ENCODE measurements around the gene ANAPC15.

Gene ANAPC15

GRCh38 chr11:72129381-72129780 lies 16.9 kb upstream of the ANAPC15 start:
- Histone ChIP-seq H3K27ac (ENCODE audit: extremely low read depth, low read depth, low read length) (no peak overlapping the region), H3K4me3 (ENCODE audit: low read depth, low read length) (no peak overlapping the region), H3K9me3 (ENCODE audit: control insufficient read depth, insufficient read depth, low read depth, low read length) (no peaks in the 10 kb centered on the region), H3K4me1 (ENCODE audit: control insufficient read depth, insufficient read depth, low read length) (no peaks in the 10 kb centered on the region), H3K36me3 (ENCODE audit: control insufficient read depth in 2 of 2, insufficient read depth in 1 of 2, low read length in 2 of 2) (no peaks in the 10 kb centered on the region)
- ChIA-PET CTCF (interaction anchor here (1.1 to 2.2 kb wide), 2 partner anchors 15 to 54 kb away, joined by 5 to 10 read pairs; no protein-coding TSS in a partner anchor), POLR2A (no interaction called here)
- TF ChIP-seq ZNF350 (tag by site-specific recombination; IDR thresholded peaks at IDR 0.05) (no peak), ZFP37 (tag by site-specific recombination; IDR thresholded peaks at IDR 0.05) (no peak), ZNF837 (tag by site-specific recombination; IDR thresholded peaks at IDR 0.05) (no peak), ZNF423 (tag by site-specific recombination; IDR thresholded peaks at IDR 0.05) (no peak), HOXD13 (CRISPR knock-in tag; IDR thresholded peaks at IDR 0.05; ENCODE audit: borderline replicate concordance) (no peak), ZSCAN30 (tag by site-specific recombination; IDR thresholded peaks at IDR 0.05) (no peak), SP2 (tag by site-specific recombination; IDR thresholded peaks at IDR 0.05) (no peak), ZNF140 (tag by site-specific recombination; IDR thresholded peaks at IDR 0.05) (no peak), ZNF404 (tag by site-specific recombination; IDR thresholded peaks at IDR 0.05) (no peak), TSHZ1 (tag by site-specific recombination; IDR thresholded peaks at IDR 0.05; ENCODE audit: borderline replicate concordance) (no peak)

- ChIA-PET POLR2A (interaction anchor here (1.7 kb wide), 1 partner anchor 15 kb away, joined by 4 read pairs; the partner anchor contains the start of gene ANAPC15), CTCF (interaction anchor here (1.1 to 2.2 kb wide), 2 partner anchors 55 to 103 kb away, joined by 5 to 10 read pairs; no protein-coding TSS in a partner anchor)
- Histone ChIP-seq H3K9me3 (ENCODE audit: control insufficient read depth, insufficient read depth, low read depth, low read length) (no peaks in the 10 kb centered on the region), H3K4me3 (ENCODE audit: low read depth, low read length) (no peak overlapping the region), H3K36me3 (ENCODE audit: control insufficient read depth in 2 of 2, insufficient read depth in 1 of 2, low read length in 2 of 2) (no peaks in the 10 kb centered on the region), H3K27ac (ENCODE audit: extremely low read depth, low read depth, low read length) (no peak overlapping the region), H3K4me1 (ENCODE audit: control insufficient read depth, insufficient read depth, low read length) (no peaks in the 10 kb centered on the region)
- TF ChIP-seq ZBTB26 (tag by site-specific recombination; optimal IDR thresholded peaks at IDR 0.05) = no peak
- peak; percentile 80 for TF ChIP-seq SETDB1 (IDR thresholded peaks at IDR 0.05; ENCODE audit: insufficient read length, low read length)
Measured at GRCh38 chr11:72127923-72128322, 15.4 kb upstream of the ANAPC15 start.

GRCh38 chr11:72125956-72126355 lies 13.5 kb upstream of the ANAPC15 start:
- H3K27ac ChIP-seq (ENCODE audit: extremely low read depth, low read depth, low read length) = no peak overlapping the region
- TF ChIP-seq ZNF76 (tag by site-specific recombination; IDR thresholded peaks at IDR 0.05; ENCODE audit: borderline replicate concordance, low read depth) (no peak), ZNF302 (tag by site-specific recombination; IDR thresholded peaks at IDR 0.05; ENCODE audit: low read depth) (no peak), ZNF560 (tag by site-specific recombination; IDR thresholded peaks at IDR 0.05; ENCODE audit: borderline replicate concordance) (no peak), ZNF112 (tag by site-specific recombination; IDR thresholded peaks at IDR 0.05) (no peak), ZNF692 (tag by site-specific recombination; IDR thresholded peaks at IDR 0.05) (no peak), ZNF501 (tag by site-specific recombination; IDR thresholded peaks at IDR 0.05) (no peak), ZSCAN18 (tag by site-specific recombination; IDR thresholded peaks at IDR 0.05) (no peak), ZNF146 (tag by site-specific recombination; IDR thresholded peaks at IDR 0.05) (no peak), ZSCAN16 (tag by site-specific recombination; IDR thresholded peaks at IDR 0.05) (no peak), SP2 (tag by site-specific recombination; IDR thresholded peaks at IDR 0.05) (no peak), ZBTB20 (tag by site-specific recombination; IDR thresholded peaks at IDR 0.05) (no peak), ZFP41 (tag by site-specific recombination; IDR thresholded peaks at IDR 0.05; ENCODE audit: borderline replicate concordance) (no peak), GFI1B (tag by site-specific recombination; IDR thresholded peaks at IDR 0.05) (no peak)

More at GRCh38 chr11:72125956-72126355, 13.5 kb upstream of the ANAPC15 start:
- H3K36me3 ChIP-seq (ENCODE audit: control insufficient read depth in 2 of 2, insufficient read depth in 1 of 2, low read length in 2 of 2) = no peaks in the 10 kb centered on the region
- H3K4me3 ChIP-seq (ENCODE audit: low read depth, low read length) = no peak overlapping the region
- H3K9me3 ChIP-seq (ENCODE audit: control insufficient read depth, insufficient read depth, low read depth, low read length) = no peaks in the 10 kb centered on the region
- H3K4me1 ChIP-seq (ENCODE audit: control insufficient read depth, insufficient read depth, low read length) = no peaks in the 10 kb centered on the region
- POLR2A ChIA-PET = no interaction called here
- CTCF ChIA-PET = interaction anchor here (0.8 to 3.6 kb wide), 3 partner anchors 11 to 319 kb away, joined by 3 to 19 read pairs (median 3); no protein-coding TSS in a partner anchor
